ENCODE data around the gene FLCN. TPM values are rescaled to one million over a fixed set of nuclear protein-coding genes. Genes with fewer than 3 reads are reported as not detected.

FLCN gene
- total RNA-seq, 4 donors from 2014 or later: 28.4 to 143 (median 49.2) TPM

- DNase-seq (ENCODE audit: low spot score in 2 of 2): no peak
- H3K4me3 ChIP-seq: no peak overlapping the region
- H3K9me3 ChIP-seq: no peaks in the 10 kb centered on the region
- H3K27ac ChIP-seq: no peak overlapping the region
- no peaks in the 10 kb centered on the region for H3K27me3 ChIP-seq
- no peaks in the 10 kb centered on the region for H3K4me1 ChIP-seq
- H3K36me3 ChIP-seq: peaks cover 98% of the 10 kb centered on the region
- 91% methylated on average over 17 of the region's 17 CpGs for WGBS
- TF ChIP-seq EP300 (IDR thresholded peaks at IDR 0.05) (no peak), POLR2AphosphoS5 (IDR thresholded peaks at IDR 0.05) (no peak), POLR2A (IDR thresholded peaks at IDR 0.05) (no peak)
- TF ChIP-seq, protein P1, sequence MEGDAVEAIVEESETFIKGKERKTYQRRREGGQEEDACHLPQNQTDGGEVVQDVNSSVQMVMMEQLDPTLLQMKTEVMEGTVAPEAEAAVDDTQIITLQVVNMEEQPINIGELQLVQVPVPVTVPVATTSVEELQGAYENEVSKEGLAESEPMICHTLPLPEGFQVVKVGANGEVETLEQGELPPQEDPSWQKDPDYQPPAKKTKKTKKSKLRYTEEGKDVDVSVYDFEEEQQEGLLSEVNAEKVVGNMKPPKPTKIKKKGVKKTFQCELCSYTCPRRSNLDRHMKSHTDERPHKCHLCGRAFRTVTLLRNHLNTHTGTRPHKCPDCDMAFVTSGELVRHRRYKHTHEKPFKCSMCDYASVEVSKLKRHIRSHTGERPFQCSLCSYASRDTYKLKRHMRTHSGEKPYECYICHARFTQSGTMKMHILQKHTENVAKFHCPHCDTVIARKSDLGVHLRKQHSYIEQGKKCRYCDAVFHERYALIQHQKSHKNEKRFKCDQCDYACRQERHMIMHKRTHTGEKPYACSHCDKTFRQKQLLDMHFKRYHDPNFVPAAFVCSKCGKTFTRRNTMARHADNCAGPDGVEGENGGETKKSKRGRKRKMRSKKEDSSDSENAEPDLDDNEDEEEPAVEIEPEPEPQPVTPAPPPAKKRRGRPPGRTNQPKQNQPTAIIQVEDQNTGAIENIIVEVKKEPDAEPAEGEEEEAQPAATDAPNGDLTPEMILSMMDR (IDR thresholded peaks at IDR 0.05): no peak
Observed at GRCh38 chr17:17164676-17165075, 72.3 kb downstream of the FLCN start.

GRCh38 chr17:17164156-17164555, 72.8 kb downstream of the FLCN start:
- no peak for TF ChIP-seq EP300 (IDR thresholded peaks at IDR 0.05)
- no peak for TF ChIP-seq POLR2A (IDR thresholded peaks at IDR 0.05)
- TF ChIP-seq, protein P1 (IDR thresholded peaks at IDR 0.05): no peak
- no peak for TF ChIP-seq POLR2AphosphoS5 (IDR thresholded peaks at IDR 0.05)
- no peak for DNase-seq (ENCODE audit: low spot score in 2 of 2)
- H3K9me3 ChIP-seq: no peaks in the 10 kb centered on the region
- no peaks in the 10 kb centered on the region for H3K27me3 ChIP-seq
- 91% methylated on average over 19 of the region's 25 CpGs for WGBS
- no peak overlapping the region for H3K4me3 ChIP-seq
- peaks cover 98% of the 10 kb centered on the region for H3K36me3 ChIP-seq
- no peak overlapping the region for H3K27ac ChIP-seq
- H3K4me1 ChIP-seq: no peaks in the 10 kb centered on the region

Other genes starting within 250 kb of the FLCN start
- gene MPRIP, start 194.7 kb downstream of the FLCN start, total RNA-seq: 100 to 1,000 TPM; 122 to 207 (median 145) TPM
- 1 to 10 TPM; 3.3 to 9.1 (median 5.2) TPM for gene PLD6, start 30.8 kb downstream of the FLCN start, total RNA-seq
- 10 to 100 TPM; 55.0 to 77.3 (median 59.4) TPM for gene COPS3, start 44.1 kb upstream of the FLCN start, total RNA-seq
- 1 to 10 TPM; 1.2 to 4.6 (median 1.9) TPM for gene NT5M, start 66.2 kb upstream of the FLCN start, total RNA-seq
- 10 to 100 TPM; 14.6 to 22.6 (median 17.4) TPM for gene MED9, start 239.8 kb upstream of the FLCN start, total RNA-seq

All from suprapubic skin (tissue), 4 donors.